22Rv1 (cell line): ENCODE measurements around the gene IFIT5.
"Not testable (repeated sequence)": the region's sequence is repeated elsewhere in the genome, so short reads cannot be mapped to it uniquely, and the experiment has no call there.

ENCODE experiments used
- H3K27ac ChIP-seq: fragments of 450-650 bp; 2 replicates; pipeline ENCODE4 v1.5.1; 2017
- CTCF ChIP-seq: fragments of 450-650 bp; IDR thresholded peaks from 2 replicates; pipeline ENCODE4 v1.5.1; 2017; ENCODE audit warnings: mild to moderate bottlenecking
- ZFX ChIP-seq: fragments of 450-650 bp; IDR thresholded peaks from 2 replicates; pipeline ENCODE4 v1.6.1; 2017; ENCODE audit warnings: antibody characterized with exemption, borderline replicate concordance

IFIT5 gene

DNA sequence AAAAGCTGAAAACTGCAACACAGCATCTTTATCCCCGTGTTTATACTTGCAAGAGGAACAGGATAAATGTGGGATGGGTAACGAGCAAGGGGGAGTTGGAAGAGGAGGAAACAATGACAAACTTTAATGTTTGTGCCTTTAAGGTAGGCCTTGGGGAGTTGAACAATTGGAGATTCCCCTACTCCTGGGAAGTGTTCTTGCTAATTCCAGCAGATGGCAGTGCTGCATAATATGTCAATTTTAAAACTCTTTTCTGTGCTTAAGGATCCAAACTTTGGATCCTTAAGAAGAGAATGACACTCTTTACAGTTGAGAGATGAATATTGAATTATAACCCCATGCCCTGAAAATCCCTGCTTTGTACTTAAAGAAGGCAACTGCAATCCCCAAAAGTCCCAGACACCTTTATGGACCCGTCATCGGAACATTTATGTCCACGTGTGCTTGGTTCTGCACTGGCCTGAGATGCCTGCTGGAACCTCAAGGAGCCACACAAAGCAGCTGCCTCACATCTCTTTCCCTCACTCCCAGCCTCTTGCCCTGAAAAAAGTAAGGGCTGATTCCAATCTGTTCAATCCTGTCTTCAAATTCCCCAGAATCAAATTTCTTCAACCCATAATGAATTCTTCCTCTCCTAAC is 12.0 kb downstream of the IFIT5 start:
- H3K27ac ChIP-seq = no peak overlapping the region
- TF ChIP-seq CTCF (peak; percentile 82), ZFX (no peak)

GRCh38 chr10:89427629-89428028 is 13.3 kb downstream of the IFIT5 start:
- no peak for TF ChIP-seq CTCF
- no peak for TF ChIP-seq ZFX
- H3K27ac ChIP-seq = no peak overlapping the region

DNA sequence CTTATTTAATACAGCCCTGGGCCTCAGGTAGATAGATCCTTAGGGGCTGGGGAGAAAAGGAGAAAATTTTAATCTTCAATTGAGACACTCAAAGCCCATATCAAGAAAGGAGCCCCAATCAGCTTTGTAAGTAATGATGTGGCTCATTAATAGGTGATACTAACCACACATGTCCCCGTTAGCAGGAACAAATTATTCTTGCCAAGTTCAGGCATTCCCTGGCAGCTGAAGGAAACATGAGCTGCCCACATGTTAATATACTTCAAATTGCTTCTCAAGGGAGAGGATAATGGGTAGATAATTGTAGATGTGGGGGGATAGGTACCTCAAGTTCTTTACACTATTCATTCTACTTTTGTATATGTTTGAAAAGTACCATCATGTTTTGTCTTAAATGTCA is 14.5 kb downstream of the IFIT5 start:
- TF ChIP-seq CTCF (no peak), ZFX (no peak)
- H3K27ac ChIP-seq = no peak overlapping the region

GRCh38 chr10:89431977-89432376 is 17.6 kb downstream of the IFIT5 start:
- TF ChIP-seq CTCF = no peak
- TF ChIP-seq ZFX = no peak
- no peak overlapping the region for H3K27ac ChIP-seq

DNA sequence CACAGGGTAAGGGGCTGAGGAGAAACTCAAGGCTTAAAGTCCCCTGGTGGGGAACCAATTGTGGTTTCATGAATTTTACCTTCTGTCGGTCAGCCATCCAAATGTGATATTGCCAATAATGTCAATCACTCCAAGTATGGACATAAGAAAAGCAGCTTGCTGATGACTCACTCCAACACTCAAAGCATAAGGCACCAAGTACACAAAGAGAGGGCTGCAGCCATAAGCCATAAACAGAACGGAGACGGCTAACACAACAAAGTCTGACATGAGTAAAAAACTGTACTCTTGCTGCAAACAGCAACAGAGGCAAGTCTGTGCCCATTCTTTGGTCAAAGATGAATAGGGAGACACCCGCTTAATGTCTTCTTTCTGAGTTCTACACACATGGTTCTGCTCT is 24.2 kb downstream of the IFIT5 start:
- H3K27ac ChIP-seq = no peak overlapping the region
- TF ChIP-seq ZFX (no peak), CTCF (no peak)

GRCh38 chr10:89440226-89441009 is 26.1 kb downstream of the IFIT5 start:
- H3K27ac ChIP-seq = no peak overlapping the region
- TF ChIP-seq CTCF = no peak
- TF ChIP-seq ZFX = no peak

DNA sequence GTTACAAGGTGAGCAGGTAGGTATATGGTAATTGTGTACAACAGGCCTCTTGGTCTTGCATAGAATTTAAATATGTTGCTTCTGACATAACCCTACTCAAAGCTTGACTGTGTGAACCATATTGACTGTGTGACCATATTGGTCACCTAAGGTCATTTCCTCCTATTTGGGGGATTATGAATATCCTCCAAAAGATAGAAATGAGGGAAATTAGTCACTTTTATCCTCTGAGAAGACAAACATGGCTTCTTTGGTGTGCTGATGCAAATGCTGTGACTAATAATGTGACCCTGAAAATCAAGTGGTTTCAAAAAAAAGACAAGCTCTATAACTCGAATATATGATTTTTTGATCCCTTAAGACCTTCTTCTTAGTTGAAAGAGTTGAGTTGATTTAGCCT is 27.9 kb downstream of the IFIT5 start:
- no peak for TF ChIP-seq ZFX
- H3K27ac ChIP-seq = no peak overlapping the region

GRCh38 chr10:89444819-89445218 is 30.5 kb downstream of the IFIT5 start:
- not testable (repeated sequence) for H3K27ac ChIP-seq
